Left ventricle myocardium superior (tissue), 1 donor: ENCODE data around the gene KIAA0232. TPM values are rescaled to one million over a fixed set of nuclear protein-coding genes. Genes with fewer than 3 reads are reported as not detected.

Experiments used
- ATAC-seq: fragments of 200-7000 bp; cut with Tn5 transposase; one replicate; pipeline ENCODE4 v1.9.1; 2020; ENCODE audit warnings: mild to moderate bottlenecking, moderate library complexity
- DNase-seq: peaks from one replicate; pipeline ENCODE4 v3.0.0-alpha.2; 2020
- intact Hi-C: fragments of 100-400 bp; cut with micrococcal nuclease; formaldehyde crosslinking; loops from one replicate; pipeline ENCODE4 v1.11.0; 2022
- long read RNA-seq: library from polyadenylated mRNA; unstranded; transcript quantifications from one replicate; pipeline ENCODE4 v2.0.0, GENCODE V29; 2021
- total RNA-seq: library from RNA; stranded (reverse); fragmentation: NEBNext Ultra II Directional; extraction: Animal tissue kit (Norgen Biotek cat#: 25700); gene quantifications from one replicate; pipeline ENCODE4 v1.2.1, GENCODE V29; 2021
- donor health status: DM: no; HTN: yes; CAD: no; lungs with severe emphysema.

The KIAA0232 gene, protein sequence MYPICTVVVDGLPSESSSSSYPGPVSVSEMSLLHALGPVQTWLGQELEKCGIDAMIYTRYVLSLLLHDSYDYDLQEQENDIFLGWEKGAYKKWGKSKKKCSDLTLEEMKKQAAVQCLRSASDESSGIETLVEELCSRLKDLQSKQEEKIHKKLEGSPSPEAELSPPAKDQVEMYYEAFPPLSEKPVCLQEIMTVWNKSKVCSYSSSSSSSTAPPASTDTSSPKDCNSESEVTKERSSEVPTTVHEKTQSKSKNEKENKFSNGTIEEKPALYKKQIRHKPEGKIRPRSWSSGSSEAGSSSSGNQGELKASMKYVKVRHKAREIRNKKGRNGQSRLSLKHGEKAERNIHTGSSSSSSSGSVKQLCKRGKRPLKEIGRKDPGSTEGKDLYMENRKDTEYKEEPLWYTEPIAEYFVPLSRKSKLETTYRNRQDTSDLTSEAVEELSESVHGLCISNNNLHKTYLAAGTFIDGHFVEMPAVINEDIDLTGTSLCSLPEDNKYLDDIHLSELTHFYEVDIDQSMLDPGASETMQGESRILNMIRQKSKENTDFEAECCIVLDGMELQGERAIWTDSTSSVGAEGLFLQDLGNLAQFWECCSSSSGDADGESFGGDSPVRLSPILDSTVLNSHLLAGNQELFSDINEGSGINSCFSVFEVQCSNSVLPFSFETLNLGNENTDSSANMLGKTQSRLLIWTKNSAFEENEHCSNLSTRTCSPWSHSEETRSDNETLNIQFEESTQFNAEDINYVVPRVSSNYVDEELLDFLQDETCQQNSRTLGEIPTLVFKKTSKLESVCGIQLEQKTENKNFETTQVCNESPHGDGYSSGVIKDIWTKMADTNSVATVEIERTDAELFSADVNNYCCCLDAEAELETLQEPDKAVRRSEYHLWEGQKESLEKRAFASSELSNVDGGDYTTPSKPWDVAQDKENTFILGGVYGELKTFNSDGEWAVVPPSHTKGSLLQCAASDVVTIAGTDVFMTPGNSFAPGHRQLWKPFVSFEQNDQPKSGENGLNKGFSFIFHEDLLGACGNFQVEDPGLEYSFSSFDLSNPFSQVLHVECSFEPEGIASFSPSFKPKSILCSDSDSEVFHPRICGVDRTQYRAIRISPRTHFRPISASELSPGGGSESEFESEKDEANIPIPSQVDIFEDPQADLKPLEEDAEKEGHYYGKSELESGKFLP (N-terminal part only)
- total RNA-seq, result 79.8 TPM
- long read RNA-seq, partial matches to known transcripts, result 21 of 35 reads
- long read RNA-seq, other reads (novel, unspliced or antisense), result 10 of 35 reads

GRCh38 chr4:6782147-6782845 is at the start of gene KIAA0232:
KIAA0232 (plus strand) TSS chr4:6782727; CDS start chr4:6824454, 41,727 bp downstream.
- intact Hi-C loops, result no loop called here
- peak; percentile 96 for DNase-seq
- ATAC-seq, result peak; percentile 75

- ATAC-seq (no peak), DNase-seq (no peak)
- intact Hi-C loops, result no loop called here
Measured at GRCh38 chr4:6733358-6734164, 49.0 kb upstream of the KIAA0232 start.

DNA sequence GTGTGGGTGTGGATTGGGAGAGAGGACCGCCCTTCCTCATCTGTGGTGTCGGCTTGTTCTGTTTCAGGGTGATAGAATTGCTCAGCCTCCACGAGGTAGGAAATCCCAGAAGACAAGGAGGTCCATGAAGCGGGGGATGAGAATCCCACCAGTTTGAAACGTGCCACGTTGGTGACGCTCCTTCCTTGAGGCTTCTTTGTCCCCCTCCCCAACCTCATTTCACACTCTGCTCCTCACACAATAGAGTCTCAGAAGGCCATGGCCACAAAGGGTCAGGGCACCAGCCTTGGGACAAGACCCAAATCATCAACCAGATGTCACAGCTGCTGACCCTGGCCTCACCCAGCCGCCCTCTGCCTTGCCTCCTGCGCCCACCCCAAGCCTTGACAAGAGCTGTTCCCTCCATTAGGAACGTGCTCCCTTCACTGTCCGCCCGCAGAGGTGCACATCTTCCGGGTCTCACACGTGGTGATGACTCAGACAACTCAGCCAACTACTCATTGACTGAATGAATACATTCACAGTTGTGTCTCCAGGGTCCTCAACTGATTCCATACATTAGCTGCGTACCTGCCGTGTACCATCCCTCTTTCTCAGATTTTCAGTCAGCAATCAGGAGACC is 48.3 kb upstream of the KIAA0232 start:
- DNase-seq, result no peak
- no peak for ATAC-seq
- intact Hi-C loops, result no loop called here

DNA sequence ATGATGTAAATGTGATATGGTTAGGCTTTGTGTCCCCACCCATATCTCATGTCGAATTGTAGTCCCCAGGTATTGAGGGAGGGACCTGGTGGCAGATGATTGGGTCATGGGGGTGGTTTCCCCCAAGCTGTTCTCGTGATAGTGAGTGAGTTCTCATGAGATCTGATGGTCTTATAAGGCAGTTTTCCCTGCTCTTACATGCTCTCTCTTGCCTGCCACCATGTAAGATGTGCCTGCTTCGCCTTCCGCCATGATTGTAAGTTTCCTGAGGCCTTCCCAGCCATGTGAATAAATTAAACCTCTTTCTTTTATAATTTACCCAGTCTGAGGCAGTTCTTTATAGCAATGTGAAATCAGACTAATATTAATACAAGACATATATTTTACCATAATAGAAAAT is 42.6 kb upstream of the KIAA0232 start:
- intact Hi-C loops, result no loop called here
- DNase-seq (no peak), ATAC-seq (no peak)

- ATAC-seq (no peak), DNase-seq (no peak)
- intact Hi-C loops, result no loop called here
Measured at GRCh38 chr4:6740347-6740746, 42.2 kb upstream of the KIAA0232 start.

- intact Hi-C loops, result no loop called here
- ATAC-seq, result no peak
- DNase-seq, result no peak
Measured at GRCh38 chr4:6742507-6742906, 40.0 kb upstream of the KIAA0232 start.

GRCh38 chr4:6742989-6743388 is 39.5 kb upstream of the KIAA0232 start:
- ATAC-seq, result no peak
- intact Hi-C loops, result no loop called here
- no peak for DNase-seq

DNA sequence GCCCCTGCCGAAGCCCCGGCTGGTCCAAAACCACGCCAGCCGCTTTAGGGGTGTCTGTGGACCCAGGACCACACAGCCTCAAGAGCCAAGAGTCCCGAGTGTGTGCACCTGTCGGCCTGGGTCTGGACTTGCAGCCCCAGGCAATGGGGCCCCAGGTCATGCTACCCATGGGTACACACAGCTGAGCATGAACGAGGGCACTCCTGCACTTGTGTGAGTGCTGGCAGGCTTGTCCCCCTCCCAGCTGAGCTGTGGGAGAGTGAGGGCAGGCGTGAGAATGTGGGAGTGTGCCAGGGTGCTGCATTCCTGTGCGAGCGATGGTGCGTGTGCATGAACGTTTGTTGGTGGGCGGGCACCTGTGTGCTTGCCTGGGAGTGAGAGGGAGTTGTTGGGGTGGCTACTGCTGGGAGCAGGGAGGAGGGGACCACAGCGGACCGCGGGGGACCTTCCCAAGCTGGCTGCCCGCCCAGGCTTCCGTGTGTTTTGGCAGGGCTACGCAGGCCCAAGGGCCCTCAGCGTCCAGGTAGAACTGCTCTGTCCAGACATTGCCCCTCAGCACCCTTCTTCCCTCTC is 35.7 kb upstream of the KIAA0232 start:
- peak; percentile 69 for ATAC-seq

GRCh38 chr4:6747294-6748051 is 35.1 kb upstream of the KIAA0232 start:
- DNase-seq (peak; percentile 74), ATAC-seq (peak; percentile 77)
- intact Hi-C loops, result no loop called here

More for the DNA sequence above, 35.7 kb upstream of the KIAA0232 start:
- peak; percentile 72 for DNase-seq
- intact Hi-C loops, result no loop called here

DNA sequence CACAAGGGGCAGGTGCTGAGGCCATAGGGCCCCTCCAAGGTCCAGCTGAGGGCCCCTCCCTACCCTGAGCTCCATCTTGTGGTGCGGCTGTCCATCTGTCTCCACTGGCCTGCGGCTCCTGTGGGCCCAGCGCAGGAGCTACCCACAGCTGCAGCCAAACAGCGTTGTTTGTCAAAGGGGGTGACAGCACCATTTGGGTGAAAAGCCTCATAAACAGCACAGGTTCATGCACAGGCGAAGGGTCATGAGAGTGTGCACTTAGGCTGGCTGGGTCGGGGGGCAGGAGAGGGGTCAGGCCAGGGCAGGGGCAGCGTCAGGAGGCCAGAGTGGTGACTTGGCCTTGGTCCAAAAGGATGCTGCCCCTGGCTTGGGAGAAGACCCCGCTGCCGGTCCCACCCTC is 34.2 kb upstream of the KIAA0232 start:
- ATAC-seq, result no peak
- intact Hi-C loops, result no loop called here

DNA sequence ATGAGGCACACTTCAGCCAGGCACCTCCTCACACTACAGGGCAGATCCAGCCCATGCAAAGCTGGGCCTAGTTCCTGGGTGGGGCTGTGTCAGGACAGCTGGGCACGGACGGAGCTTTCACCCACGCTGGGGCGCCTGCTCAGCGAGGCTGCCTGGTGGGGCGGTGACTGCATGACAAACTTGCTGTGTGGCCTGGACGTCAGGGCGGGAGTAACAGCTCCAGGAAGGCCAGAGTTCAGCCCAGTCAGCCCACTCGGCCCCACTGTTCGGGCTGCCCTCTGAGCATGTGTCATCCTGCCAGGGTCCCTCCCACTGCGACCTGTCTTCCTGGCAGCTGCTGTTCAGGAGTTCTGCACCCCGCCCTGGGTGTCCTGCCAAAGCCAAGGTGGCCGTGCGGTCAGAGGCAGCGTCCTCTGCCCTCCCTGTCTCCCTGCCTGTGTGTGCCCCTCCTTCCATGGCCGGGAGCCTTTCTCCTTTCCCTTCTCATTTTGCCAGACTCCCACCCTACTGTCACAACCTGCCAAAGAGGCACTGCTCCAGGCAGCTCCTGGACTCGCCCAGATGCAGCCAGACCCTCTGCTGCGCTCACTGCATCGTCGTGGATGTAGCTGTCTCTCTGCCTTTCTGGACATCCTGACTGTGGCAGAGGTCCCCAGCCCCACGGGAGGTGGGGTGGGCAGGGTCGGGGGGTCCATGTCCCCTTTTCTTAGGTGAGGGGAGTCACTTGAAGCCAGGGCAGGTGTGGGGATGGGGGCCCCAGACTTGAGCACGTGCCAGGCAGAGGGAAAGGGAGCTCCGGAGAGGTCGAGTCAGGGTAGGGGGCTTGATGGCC is 33.0 kb upstream of the KIAA0232 start:
- peak; percentile 75 for DNase-seq
- ATAC-seq, result peak; percentile 62
- intact Hi-C loops, result no loop called here

More for the DNA sequence above, 34.2 kb upstream of the KIAA0232 start:
- DNase-seq, result no peak

GRCh38 chr4:6750286-6751221 is 32.0 kb upstream of the KIAA0232 start:
- intact Hi-C loops, result no loop called here
- ATAC-seq (no peak), DNase-seq (no peak)

DNA sequence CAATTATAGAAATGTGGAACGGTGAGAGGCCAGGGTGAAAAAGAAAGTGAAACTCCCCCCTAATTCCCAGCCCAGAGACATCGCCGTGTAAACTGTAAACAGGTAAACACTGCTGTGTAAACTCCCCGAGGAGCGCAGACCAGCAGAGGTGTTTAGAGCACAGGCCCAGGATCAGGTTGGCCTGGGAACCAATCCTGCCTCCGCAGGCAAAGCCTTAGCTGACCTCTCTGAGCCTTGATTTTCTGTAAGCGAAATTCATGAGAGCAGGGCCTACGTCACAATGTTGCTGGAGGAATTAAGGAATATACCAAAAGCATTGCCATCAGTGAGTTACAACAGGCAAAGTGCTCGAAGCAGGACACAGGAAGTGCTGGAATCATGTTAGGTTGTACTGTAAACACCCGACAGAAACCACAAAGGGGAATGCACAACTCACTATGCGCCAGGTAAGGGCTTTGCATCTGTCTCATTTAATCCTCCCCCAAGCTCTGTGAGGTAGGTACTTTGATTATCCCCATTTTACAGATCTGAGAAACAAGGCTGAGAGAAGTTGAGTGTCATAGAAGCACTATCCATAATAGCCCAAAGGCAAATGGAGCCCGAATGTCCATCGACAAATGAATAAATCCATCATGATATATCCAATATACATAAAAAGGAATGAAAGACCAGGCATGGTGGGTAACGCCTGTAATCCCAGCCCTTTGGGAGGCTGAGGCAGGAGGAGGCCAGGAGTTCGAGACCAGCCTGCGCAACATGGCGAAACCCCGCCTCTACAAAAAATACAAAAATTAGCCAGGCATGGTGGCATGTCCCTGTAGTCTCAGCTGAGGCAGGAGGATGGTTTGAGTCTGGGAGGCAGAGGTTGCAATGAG is 30.7 kb upstream of the KIAA0232 start:
- DNase-seq (no peak), ATAC-seq (no peak)
- intact Hi-C loops, result no loop called here

- DNase-seq (no peak), ATAC-seq (no peak)
Measured at GRCh38 chr4:6752486-6752829, 30.1 kb upstream of the KIAA0232 start.

More at GRCh38 chr4:6752486-6752829, 30.1 kb upstream of the KIAA0232 start:
- intact Hi-C loops, result no loop called here
